TTC549 (cell line): ENCODE data around the gene SUFU.
A peak's percentile ranks its signal among the peaks of the same experiment; 100 is the strongest.
"Not testable (repeated sequence)": the region's sequence is repeated elsewhere in the genome, so short reads cannot be mapped to it uniquely, and the experiment has no call there.

Experiments
- FAIRE-seq: peaks from 2 replicates; lab custom pipeline; 2012; peaks lifted over from hg19 to GRCh38; lab: Jason Lieb, UNC

SUFU gene

DNA sequence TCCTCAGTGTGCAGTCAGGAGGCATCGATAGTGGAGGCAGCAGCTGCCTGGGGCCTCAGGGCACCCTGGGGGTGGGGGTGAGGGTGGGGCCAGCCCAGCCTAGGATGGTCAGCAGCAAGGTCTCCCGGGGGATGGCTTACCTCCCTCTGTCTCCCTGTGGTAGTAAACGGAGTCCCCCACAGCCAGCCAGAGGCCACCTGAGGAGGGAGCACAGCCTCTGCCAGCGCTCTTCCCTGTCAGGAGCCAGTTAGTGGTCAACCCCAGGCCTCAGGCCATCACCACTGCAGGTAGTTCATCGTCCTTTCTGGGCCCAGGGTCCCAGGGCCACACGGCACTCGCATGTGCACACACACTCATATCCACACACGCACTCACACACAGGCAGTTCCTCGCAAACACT is 23.4 kb upstream of the SUFU start:
- no peak for FAIRE-seq

DNA sequence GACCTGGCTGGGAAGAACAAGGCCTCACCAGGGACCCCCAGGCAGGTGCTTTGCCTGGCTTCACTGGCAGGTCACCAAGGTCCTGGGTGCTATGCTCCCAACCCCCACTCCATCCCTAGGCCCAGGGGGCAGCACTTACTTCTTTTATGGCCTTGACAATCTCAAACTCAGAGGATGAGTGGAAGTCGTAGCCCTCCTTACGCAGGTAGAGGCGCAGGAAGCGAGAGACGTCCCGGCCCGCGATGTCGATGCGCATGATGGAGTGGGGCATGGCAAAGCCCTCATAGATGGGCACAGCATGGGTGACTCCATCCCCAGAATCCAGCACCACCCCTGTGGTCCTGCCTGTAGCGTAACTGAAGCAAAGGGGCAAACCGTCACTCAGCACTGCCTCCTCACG is 19.8 kb upstream of the SUFU start:
- no peak for FAIRE-seq

DNA sequence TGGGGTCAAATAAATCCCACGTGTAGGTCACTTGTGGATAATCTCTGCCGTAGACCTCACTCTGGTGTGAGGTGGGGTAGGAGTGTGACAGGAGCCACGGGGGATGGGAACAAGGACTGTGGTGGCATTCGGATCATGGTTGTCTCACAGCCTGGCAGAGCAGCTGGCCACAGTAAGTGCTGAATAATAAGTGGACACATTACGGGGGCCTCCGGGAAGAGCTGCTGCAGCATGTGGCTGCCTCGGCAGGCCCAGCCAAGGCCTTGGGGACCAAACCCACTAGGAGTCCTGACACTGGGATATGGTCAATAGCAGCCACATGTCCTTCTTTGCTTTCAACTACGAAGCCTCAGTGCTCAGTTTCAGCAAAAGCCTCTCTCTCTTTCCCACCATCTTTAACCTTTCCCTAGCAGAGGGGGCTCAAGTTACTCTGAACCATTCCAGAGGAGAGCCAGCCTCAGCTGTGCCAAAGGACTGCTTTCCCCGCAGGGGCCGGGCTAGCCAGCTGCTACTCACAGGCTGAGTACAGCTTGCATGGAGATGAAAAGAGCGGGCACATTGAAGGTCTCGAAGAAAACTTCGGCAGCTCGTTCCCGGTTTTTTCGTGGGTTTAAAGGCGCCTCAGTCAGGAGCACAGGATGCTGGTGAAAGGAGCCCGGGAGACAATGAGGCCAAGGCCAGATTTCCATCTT is 18.5 kb upstream of the SUFU start:
- FAIRE-seq = no peak

DNA sequence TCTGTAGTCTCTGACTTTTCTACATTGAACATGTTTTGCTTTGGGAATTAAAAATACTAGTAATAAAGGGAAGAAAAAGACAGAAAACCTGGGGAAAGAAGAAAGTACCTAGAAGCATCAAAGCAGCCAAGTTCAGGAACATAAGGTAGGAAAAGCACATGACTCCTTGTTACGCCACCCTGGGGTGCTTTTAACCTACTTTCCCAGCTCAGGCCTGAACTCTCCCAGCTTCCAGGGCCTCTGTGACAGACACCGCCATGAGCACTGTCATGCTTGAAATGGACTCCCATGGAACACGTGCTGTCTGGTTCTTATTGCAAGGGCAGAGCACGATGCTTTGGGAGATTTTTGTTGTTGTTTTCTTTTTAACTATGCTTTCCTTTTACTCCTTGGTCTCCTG is 12.6 kb upstream of the SUFU start:
- no peak for FAIRE-seq

DNA sequence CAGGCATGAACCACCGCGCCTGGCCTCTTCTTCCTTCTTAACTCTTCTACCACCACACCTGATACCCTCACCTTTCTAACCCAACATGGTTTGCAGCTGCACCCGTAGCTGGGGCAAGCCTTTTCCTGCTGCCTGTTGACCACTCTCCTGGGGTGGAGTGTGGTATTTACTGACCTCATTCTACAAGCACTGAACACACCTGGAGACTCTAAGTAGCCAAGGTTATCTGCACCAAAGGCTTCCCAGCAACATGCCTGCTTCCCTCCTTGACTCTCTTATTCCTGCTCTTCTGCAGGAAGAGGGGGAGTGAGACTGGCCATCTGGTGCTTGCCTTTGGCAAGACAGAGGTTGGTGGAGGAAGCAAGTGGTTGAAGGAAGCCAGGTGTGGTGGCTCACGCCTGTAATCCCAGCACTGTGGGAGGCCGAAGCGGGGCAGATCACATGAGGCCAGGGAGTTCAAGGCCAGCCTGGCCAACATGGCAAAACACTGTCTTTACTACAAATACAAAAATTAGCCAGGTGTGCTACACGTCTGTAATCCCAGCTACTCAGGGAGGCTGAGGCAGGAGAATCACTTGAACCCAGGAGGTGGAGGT is 11.3 kb upstream of the SUFU start:
- FAIRE-seq = no peak

DNA sequence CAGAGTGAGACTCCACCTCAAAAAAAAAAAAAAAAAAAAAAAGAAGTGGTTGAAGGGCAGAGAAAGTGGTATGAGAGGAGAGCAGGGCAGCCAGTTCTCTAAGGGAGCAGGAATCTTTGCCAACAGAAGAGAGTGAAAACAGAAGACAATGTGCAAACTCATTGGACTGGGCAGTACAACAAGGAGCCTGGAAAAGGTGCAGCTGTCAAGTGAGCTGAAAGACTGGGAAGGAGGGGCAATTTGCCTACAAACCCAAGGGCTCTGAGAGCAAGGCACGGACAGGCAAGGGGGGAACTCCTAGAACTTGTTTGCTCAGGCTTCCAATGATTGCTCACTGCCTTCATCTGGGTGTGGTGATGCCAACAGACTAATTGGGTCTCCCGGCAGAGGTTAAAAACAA is 10.8 kb upstream of the SUFU start:
- no peak for FAIRE-seq

DNA sequence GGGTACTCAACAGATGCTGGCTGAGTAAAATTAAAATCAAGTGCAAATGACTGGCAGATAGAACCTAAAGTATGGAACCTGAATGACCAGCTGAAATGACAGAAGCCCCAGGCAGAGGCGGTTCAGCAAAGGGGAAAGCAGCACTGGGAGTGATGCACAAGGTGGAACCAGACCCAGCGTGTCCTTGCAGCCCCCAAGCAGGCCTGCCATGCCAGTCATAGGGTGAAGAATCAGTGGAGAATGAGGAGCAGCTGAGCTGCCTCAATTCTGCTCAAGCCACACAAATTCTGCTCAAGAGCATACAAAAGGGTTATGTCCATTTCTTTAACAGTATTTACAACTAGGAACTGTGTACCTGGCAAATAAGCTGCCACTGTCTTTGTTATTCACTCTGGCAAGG is 10.0 kb upstream of the SUFU start:
- no peak for FAIRE-seq

DNA sequence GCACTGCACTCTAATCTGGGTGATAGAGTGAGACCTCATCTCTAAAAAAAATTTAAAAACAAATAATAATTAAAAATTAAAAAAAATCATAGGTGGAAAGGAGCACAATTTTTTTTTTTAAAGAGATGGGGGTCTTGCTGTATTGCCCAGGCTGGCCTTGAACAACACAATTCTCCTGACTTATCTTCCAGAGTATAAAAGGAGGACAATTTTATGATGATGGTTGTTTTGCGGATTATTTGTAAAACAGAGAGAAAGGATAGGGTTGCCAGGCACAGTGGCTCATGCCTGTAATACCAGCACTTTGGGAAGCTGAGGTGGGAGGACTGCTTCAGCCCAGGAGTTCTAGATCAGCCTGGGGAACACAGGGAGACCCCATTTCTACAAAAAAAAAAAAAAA is 6.2 kb upstream of the SUFU start:
- no peak for FAIRE-seq

DNA sequence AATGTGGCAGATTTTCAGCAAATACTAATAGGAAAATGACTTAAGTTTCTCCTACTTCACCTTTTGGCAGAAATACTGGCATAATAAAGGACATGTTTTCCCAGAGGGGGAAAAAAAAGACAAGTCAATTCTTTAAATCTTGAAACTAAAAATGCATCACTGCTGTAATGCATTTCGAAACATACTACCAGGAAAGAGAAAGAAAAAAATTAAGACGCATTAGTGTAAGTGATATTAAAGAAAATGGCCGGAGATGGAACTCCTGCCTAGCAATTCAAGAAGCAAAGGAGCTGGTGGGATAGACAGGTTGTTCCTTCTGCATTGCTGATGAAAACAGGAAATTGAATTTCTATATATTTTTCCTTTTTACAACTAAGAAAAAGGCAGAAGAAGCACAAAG is 4.4 kb upstream of the SUFU start:
- FAIRE-seq = no peak

DNA sequence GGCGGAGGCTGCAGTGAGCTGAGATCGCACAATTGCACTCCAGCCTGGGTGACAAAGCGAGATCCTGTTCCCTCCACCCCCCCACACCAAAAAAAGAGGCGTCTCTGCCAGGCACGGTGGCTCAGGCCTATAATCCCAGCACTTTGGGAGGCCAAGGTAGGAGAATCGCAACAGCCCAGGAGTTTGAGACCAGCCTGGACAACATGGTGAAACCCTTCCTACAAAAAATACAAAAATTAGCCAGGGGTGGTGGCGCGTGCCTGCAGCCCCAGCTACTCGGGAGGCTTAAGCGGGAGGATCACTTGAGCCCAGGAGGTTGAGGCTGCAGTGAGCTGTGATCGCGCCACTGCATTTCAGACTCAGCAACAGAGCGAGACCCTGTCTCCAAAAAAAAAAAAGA is 3.1 kb upstream of the SUFU start:
- not testable (repeated sequence) for FAIRE-seq

DNA sequence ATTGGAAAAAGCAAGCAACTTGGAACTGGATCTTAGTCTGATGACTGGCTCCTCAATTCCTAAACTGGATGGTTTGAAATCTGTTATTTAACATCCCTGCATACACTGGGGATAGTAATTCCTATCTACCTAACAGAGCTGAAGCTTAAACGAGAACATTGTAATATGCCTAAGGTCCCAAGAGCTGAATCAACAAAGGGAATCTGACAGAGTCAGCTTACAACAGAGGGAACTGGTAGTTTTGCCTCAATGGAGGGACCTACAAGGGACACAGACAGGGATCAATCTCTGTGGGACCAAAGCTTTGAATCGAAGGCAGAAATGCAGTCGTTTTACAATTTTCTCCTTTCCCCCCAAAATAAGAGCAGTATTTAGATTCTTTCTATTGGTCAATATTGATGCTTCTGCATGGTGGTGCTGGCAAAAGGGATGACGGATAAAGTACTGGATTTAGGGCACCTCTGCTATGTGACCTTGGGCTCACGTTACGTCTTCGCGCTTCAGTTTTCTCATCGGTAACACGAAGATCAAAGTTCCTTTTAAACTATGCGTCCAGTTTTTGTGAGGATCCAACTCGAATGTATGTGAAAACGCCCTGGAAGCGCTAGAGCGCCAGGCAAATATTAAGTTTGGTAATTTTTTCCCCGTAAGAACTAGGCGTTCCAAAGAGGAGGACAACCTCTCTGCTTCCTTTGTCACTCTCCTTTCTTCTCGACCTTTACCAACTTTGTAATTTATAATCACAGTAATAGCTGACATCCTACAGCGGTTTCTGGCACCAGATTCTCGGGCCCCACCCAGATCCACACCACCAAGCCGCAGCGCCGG is 2.4 kb upstream of the SUFU start:
- FAIRE-seq = no peak

DNA sequence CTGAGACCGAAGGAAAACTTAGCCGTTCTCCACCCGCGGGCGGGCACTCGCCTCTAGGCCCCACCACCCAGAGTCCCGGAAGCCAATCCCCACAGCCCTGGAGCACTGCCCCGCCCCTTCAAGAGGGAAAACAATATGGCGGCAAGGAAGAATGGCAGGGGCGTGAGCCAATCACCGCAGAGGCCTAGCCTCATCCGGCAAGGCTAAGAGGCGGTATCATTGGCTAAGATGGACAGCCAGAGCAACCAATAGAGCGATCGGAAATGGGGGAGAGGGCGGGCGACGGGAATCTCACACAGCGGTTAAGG is 1.8 kb upstream of the SUFU start:
- FAIRE-seq = peak; percentile 92

DNA sequence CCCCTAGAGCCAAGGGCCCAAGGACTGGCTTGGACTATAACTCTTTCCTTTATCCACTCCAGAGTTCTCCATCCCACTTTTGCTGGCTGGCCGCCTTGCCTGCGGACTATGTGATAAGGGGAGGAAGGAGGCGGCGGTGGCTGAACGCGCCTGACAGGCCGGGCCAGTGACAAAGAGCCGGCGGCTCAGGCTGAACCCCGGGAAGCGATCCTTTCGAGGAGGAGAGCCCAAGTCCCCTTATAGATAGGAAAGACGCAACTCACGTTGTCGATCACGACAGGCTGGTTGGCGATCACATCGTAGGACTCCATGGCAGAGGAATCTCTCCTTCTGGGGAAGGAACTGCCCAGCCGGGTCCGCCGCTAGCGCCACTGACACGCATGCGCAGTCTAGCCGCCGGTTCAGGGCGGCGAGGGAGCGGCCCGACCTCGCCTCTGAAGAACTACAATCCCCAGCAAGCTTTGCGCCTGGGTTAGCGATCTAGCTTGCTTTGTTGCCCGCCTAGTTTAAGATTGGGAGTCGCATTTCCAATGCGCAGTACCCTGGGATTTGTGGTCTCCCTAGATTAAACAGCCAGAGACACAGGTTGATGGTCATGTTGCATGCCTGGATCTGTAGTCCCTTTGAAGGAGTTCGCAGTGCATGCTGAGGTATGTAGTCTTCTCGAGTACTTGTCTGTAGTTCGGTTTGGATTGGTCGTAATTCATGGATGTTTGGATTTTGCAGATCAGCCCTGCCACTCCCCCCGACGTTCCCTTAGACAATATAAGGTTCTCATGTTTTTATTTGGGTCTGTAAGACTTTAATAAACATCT is 1.2 kb upstream of the SUFU start, which contains the start of gene ACTR1A:
Gene ACTR1A, minus strand, starts transcription at position 376 of the 815 bp plus-strand sequence. Its CDS starts 65 bp downstream, at position 311.
- FAIRE-seq = peak; percentile 99

DNA sequence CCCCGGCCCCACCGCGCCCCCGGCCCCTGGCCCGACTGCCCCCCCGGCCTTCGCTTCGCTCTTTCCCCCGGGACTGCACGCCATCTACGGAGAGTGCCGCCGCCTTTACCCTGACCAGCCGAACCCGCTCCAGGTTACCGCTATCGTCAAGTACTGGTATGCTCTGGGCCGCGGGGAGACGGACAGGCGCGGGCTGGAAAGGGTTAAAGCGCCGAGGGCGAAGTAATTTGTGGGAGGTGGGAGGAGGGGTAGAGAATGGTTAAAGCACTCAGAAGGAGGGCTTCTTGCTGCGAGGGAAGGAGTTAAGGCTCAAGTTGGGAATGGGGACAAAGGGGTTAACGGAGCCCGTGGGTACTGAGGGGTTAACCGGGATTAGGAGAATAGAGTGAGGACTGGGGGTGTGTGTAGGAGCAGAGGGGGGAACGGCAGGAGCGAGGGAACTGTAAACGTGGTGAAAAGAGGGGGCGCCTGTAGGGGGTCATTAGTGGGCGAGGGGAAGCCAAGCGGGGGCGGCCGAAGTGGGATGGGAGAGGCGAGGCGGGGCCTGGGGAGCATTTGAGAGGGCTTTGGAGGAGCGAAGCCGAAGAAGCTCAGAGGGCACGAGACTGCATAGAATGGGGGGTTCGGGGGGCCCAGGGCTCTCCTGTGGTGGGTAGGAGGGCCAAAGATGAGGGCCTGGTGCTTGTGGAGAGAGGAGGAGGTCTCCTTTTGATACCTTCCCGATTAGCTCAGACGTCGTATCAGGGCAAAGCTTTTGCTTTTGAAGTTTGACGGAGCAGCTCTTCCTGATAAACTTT is 605 bp downstream of the SUFU start:
- no peak for FAIRE-seq

DNA sequence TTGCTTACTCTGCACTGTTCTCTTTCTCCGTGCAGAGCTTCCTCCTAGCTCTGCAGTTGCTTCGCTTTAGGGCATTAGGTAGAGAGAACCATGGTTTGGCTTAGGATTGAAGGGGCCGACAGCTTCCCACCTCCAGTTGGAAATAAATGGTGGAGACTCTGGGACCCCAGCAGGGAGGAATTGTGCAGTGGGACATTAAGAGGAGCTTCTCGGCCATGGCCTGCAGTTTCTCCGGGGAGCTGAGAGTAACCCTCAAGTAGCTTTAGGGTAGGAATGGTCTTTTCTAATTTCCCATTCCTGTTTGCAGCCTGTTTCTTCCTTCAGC is 1.2 kb downstream of the SUFU start:
- no peak for FAIRE-seq

DNA sequence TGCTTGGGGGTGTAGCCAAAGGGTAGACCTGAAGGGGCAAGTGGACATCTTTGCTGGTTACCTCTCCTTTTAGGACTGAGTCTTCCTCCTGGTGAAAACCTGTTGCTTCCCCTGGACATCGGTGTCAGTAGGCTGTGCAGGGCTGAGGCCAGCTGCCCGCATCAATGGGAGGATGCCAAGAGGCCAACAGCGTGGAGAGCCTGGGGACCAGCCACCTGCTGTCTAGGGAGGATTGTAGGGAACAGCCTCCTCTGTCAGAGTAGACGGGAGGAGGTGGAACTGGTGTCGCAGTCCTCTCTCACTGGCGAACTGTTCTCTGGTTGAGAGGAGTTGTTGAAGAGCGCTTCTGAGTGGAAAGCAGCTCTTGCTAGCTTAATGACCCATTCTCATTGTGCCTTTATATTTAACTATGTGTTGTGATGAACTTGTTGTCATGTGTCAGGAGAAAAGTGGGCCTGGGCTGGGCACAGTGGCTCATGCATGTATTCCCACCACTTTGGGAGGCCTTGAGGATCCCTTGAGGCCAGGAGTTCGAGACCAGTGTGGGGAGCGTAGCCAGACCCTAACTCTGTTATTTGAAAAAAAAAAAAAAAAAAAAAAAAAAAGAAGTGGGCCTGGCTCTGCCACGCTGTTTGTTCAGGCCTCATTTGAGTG is 1.8 kb downstream of the SUFU start:
- no peak for FAIRE-seq

DNA sequence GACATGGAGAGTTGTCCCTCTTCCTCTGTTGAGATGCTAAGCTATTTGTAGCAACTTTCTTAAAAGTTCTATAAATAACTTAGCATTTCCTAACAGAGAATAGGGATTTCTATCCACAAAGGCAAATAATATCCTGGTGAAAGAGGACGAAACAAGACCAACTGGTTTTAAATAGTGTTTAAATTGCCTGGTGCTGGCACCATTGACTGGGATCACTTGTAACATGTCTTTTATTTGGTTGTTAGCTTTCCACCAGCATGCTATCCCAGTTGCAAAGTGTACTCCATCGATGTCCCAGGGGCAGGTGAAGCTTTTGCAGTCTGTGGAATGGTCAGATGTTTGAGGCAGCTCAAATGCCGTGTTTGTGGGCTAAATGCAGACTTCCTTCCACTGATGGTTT is 3.7 kb downstream of the SUFU start:
- FAIRE-seq = no peak

DNA sequence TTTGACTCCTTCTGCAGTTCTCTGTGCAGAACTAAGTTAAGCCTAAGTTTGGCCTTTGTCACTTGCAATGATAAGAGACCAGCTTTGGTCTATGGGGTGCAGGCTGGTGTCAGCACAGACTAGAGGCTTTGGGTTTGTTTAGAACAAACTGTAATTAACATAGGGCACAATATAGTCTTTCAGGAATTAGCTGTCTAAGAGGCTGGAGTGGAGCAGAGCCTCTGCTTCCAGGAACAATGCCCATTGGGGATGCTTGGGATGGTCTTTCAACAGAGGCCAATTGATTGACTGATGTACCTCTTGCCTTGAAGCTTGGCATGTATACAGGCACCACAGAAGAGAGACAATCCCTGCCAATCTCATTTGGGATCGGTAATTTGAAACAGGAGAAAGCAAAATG is 4.7 kb downstream of the SUFU start:
- FAIRE-seq = no peak

DNA sequence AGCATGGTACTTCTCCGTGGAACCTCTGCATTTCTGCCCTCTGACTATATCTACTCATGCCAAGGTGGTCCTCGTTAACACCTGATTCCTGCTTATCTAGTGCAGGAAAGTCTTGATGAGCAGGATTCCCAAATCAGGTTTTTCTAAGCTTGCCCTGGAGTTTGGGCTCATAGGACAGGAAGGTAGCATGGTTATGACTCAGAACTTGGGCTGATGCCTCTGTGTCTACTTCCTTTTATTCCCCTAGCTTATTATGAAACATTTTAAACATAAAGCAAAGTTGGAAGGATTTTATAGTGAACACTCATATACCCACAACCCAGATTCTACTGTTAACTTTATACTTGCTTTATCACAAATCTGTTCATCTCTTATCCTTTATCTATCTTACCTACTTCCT is 5.6 kb downstream of the SUFU start:
- no peak for FAIRE-seq

DNA sequence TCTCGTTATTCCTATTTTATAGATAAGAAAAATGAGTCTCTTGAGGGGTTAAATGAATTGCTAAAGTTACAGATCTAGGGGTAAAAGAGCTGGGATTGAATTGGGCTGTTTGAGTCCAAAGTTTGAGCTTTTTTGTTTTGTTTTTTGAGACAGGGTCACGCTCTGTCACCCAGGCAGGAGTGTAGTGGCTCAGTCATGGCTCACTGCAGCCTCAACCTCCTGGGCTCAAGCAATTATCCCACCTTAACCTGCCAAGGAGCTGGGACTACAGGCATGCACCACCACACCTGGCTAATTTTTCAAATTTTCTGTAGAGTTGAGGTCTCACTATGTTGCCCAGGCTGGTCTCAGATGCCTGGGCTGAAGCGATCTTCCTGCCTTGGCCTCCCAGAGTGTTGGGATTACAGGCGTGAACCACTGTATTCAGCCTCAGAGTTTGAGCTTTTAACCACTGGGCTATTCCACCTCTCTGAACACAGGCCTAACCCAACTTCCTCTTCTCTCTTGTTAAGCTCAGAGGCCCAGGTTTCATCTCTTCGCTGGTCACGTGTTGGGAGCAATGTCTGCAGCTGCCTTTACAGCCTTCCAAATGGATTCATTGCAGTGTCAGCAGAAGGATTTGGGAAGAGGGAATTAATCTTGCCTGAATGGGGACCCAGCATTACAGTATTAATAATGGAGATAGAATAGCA is 8.0 kb downstream of the SUFU start:
- no peak for FAIRE-seq
